ENCODE results near the gene ARHGAP15. TPM values are rescaled to one million over a fixed set of nuclear protein-coding genes. Genes with fewer than 3 reads are reported as not detected.

The ARHGAP15 gene
- total and polyA plus RNA-seq, 7 experiments from 2014 or later = 164 to 311 (median 201) TPM

- Histone ChIP-seq H3K27me3 (ENCODE audit: control insufficient read depth in 2 of 2, insufficient read depth in 2 of 2, low read length in 2 of 2) (no peaks in the 10 kb centered on the region), H3K27ac (ENCODE audit: low read depth, low read length) (no peak overlapping the region), H3K9me3 (ENCODE audit: control insufficient read depth in 2 of 3, low read length in 3 of 3) (no peaks in the 10 kb centered on the region), H3K4me3 (ENCODE audit: low read length) (no peak overlapping the region), H3K36me3 (ENCODE audit: control insufficient read depth in 2 of 3, insufficient read depth in 3 of 3, low read length in 3 of 3) (no peaks in the 10 kb centered on the region), H3K4me1 (ENCODE audit: control insufficient read depth in 2 of 2, insufficient read depth in 2 of 2, low read length in 2 of 2) (no peaks in the 10 kb centered on the region)
- H3K9me3 Mint-ChIP-seq = no peaks in the 10 kb centered on the region
- ATAC-seq (no peak), DNase-seq (no peak)
- H3K4me3 Mint-ChIP-seq = no peak overlapping the region
- ChIA-PET CTCF (no interaction called here), POLR2A (no interaction called here)
- no peaks in the 10 kb centered on the region for H3K27me3 Mint-ChIP-seq
- H3K27ac Mint-ChIP-seq = peak overlapping the region in 1 of 9 donors; percentile 30
- intact Hi-C loops (cut with micrococcal nuclease) = no loop called here
- H3K36me3 Mint-ChIP-seq = peaks cover 0 to 40% (median 25%) of the 10 kb centered on the region in 5 donors
- peaks cover 8 to 54% (median 30%) of the 10 kb centered on the region in 7 donors for H3K4me1 Mint-ChIP-seq
These were observed 340.1 kb downstream of the ARHGAP15 start for GRCh38 chr2:143469323-143469722.

GRCh38 chr2:143471550-143471949, 342.3 kb downstream of the ARHGAP15 start:
- H3K4me3 ChIP-seq (ENCODE audit: low read length) = no peak overlapping the region
- no peak overlapping the region for H3K27ac ChIP-seq (ENCODE audit: low read depth, low read length)
- H3K9me3 ChIP-seq (ENCODE audit: control insufficient read depth in 2 of 3, low read length in 3 of 3) = no peaks in the 10 kb centered on the region
- no peak overlapping the region for H3K4me3 Mint-ChIP-seq
- no peaks in the 10 kb centered on the region for H3K27me3 ChIP-seq (ENCODE audit: control insufficient read depth in 2 of 2, insufficient read depth in 2 of 2, low read length in 2 of 2)
- ChIA-PET CTCF (no interaction called here), POLR2A (interaction anchor here (0.8 kb wide), 1 partner anchor 62 kb away, joined by 3 read pairs; no protein-coding TSS in a partner anchor)
- H3K36me3 ChIP-seq (ENCODE audit: control insufficient read depth in 2 of 3, insufficient read depth in 3 of 3, low read length in 3 of 3) = no peaks in the 10 kb centered on the region
- DNase-seq (no peak), ATAC-seq (no peak)
- H3K36me3 Mint-ChIP-seq = peaks cover 5 to 44% (median 32%) of the 10 kb centered on the region in 5 donors
- intact Hi-C loops (cut with micrococcal nuclease) = no loop called here
- no peaks in the 10 kb centered on the region for H3K27me3 Mint-ChIP-seq
- H3K4me1 Mint-ChIP-seq = peaks cover 13 to 56% (median 35%) of the 10 kb centered on the region in 7 donors
- no peaks in the 10 kb centered on the region for H3K4me1 ChIP-seq (ENCODE audit: control insufficient read depth in 2 of 2, insufficient read depth in 2 of 2, low read length in 2 of 2)
- no peak overlapping the region for H3K27ac Mint-ChIP-seq
- H3K9me3 Mint-ChIP-seq = no peaks in the 10 kb centered on the region

- DNase-seq (no peak), ATAC-seq (no peak)
- peaks cover 17 to 59% (median 43%) of the 10 kb centered on the region in 7 donors for H3K4me1 Mint-ChIP-seq
- peaks cover 5 to 44% (median 29%) of the 10 kb centered on the region in 5 donors for H3K36me3 Mint-ChIP-seq
- peak overlapping the region in 1 of 9 donors; percentile 30 for H3K27ac Mint-ChIP-seq
- H3K4me3 ChIP-seq (ENCODE audit: low read length) = no peak overlapping the region
- ChIA-PET POLR2A (no interaction called here), CTCF (no interaction called here)
- H3K9me3 ChIP-seq (ENCODE audit: control insufficient read depth in 2 of 3, low read length in 3 of 3) = no peaks in the 10 kb centered on the region
- H3K27me3 ChIP-seq (ENCODE audit: control insufficient read depth in 2 of 2, insufficient read depth in 2 of 2, low read length in 2 of 2) = no peaks in the 10 kb centered on the region
- no peaks in the 10 kb centered on the region for H3K4me1 ChIP-seq (ENCODE audit: control insufficient read depth in 2 of 2, insufficient read depth in 2 of 2, low read length in 2 of 2)
- H3K9me3 Mint-ChIP-seq = peaks cover 0 to 1% (median 0%) of the 10 kb centered on the region in 11 donors
- H3K27me3 Mint-ChIP-seq = no peaks in the 10 kb centered on the region
- H3K36me3 ChIP-seq (ENCODE audit: control insufficient read depth in 2 of 3, insufficient read depth in 3 of 3, low read length in 3 of 3) = no peaks in the 10 kb centered on the region
- H3K4me3 Mint-ChIP-seq = no peak overlapping the region
- no peak overlapping the region for H3K27ac ChIP-seq (ENCODE audit: low read depth, low read length)
- intact Hi-C loops (cut with micrococcal nuclease) = no loop called here
These were observed 344.0 kb downstream of the ARHGAP15 start for GRCh38 chr2:143473216-143473615.

GRCh38 chr2:143473820-143474219, 344.6 kb downstream of the ARHGAP15 start:
- Mint-ChIP-seq H3K27me3 (no peaks in the 10 kb centered on the region), H3K27ac (no peak overlapping the region), H3K9me3 (peaks cover 0 to 1% (median 0%) of the 10 kb centered on the region in 11 donors), H3K4me3 (no peak overlapping the region), H3K4me1 (peaks cover 17 to 62% (median 45%) of the 10 kb centered on the region in 7 donors), H3K36me3 (peaks cover 5 to 39% (median 29%) of the 10 kb centered on the region in 5 donors)
- intact Hi-C loops (cut with micrococcal nuclease) = no loop called here
- H3K9me3 ChIP-seq (ENCODE audit: control insufficient read depth in 2 of 3, low read length in 3 of 3) = no peaks in the 10 kb centered on the region
- H3K4me1 ChIP-seq (ENCODE audit: control insufficient read depth in 2 of 2, insufficient read depth in 2 of 2, low read length in 2 of 2) = no peaks in the 10 kb centered on the region
- H3K36me3 ChIP-seq (ENCODE audit: control insufficient read depth in 2 of 3, insufficient read depth in 3 of 3, low read length in 3 of 3) = no peaks in the 10 kb centered on the region
- ChIA-PET POLR2A (no interaction called here), CTCF (no interaction called here)
- H3K4me3 ChIP-seq (ENCODE audit: low read length) = no peak overlapping the region
- H3K27ac ChIP-seq (ENCODE audit: low read depth, low read length) = no peak overlapping the region
- ATAC-seq (no peak), DNase-seq (no peak)
- no peaks in the 10 kb centered on the region for H3K27me3 ChIP-seq (ENCODE audit: control insufficient read depth in 2 of 2, insufficient read depth in 2 of 2, low read length in 2 of 2)

DNA sequence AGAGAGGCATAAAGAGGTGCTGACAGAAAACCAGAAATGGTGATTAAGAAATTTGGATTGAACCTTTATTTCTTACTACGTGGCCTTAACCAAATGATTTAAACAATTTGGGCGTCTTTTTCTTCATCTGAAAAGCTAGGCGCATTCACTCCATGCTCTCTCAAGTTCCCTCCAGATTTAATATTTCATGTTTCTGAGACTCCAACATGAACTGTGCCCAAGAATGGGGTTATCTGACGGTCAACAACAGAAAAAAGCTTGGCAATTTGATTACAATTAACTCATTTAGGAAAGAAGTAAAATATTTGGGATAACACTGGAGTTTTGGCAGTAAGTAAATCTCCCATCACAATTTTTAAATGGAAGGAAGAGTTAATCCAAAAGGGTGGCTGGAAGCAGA, 345.4 kb downstream of the ARHGAP15 start:
- Histone ChIP-seq H3K4me1 (ENCODE audit: control insufficient read depth in 2 of 2, insufficient read depth in 2 of 2, low read length in 2 of 2) (no peaks in the 10 kb centered on the region), H3K4me3 (ENCODE audit: low read length) (no peak overlapping the region), H3K27me3 (ENCODE audit: control insufficient read depth in 2 of 2, insufficient read depth in 2 of 2, low read length in 2 of 2) (no peaks in the 10 kb centered on the region), H3K27ac (ENCODE audit: low read depth, low read length) (no peak overlapping the region), H3K9me3 (ENCODE audit: control insufficient read depth in 2 of 3, low read length in 3 of 3) (no peaks in the 10 kb centered on the region), H3K36me3 (ENCODE audit: control insufficient read depth in 2 of 3, insufficient read depth in 3 of 3, low read length in 3 of 3) (no peaks in the 10 kb centered on the region)
- Mint-ChIP-seq H3K27ac (peak overlapping the region in 1 of 9 donors; percentile 52), H3K4me1 (peaks cover 17 to 69% (median 49%) of the 10 kb centered on the region in 7 donors), H3K27me3 (no peaks in the 10 kb centered on the region), H3K9me3 (peaks cover 0 to 1% (median 0%) of the 10 kb centered on the region in 11 donors), H3K36me3 (peaks cover 5 to 36% (median 29%) of the 10 kb centered on the region in 5 donors), H3K4me3 (no peak overlapping the region)
- CTCF ChIA-PET = no interaction called here
- no peak for DNase-seq
- intact Hi-C loops (cut with micrococcal nuclease) = no loop called here
- POLR2A ChIA-PET = no interaction called here
- no peak for ATAC-seq

DNA sequence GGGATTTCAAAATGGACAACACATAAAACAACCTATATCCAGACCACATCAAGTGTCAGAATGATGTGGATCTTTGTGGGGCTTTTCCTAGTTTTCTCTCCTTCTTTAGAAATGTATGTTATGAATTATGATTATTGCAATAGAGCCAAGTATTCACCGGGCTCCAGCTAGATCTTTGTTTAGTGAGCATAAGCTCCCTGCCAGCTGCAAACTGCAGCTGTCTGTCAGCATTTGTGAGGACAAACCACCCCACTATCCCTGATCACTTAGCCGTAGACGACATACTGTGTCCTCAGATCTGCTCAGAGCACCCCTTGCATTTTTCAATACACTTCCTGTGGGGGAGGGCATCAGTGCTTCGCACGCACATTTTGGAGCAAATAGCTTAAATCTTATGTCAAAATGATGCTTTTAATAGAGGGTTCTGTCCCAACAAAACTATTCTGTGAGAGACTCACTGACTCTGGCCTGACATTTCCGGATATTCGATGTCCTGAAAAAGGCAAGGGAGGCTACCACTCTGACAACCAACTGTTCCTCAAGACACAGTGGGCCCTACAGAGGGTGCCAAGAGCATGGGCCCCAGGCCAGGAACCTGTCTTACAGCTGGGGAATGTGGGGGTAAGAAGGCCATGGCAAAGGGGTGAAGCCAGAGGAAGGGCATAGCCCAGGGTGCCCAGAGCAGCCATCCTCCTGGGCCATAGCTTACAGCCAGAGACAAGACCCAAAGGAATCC, 346.0 kb downstream of the ARHGAP15 start:
- no peak overlapping the region for H3K27ac ChIP-seq (ENCODE audit: low read depth, low read length)
- Mint-ChIP-seq H3K4me3 (no peak overlapping the region), H3K4me1 (peaks cover 17 to 65% (median 49%) of the 10 kb centered on the region in 7 donors), H3K9me3 (peaks cover 0 to 1% (median 0%) of the 10 kb centered on the region in 11 donors), H3K27me3 (no peaks in the 10 kb centered on the region), H3K27ac (peak overlapping the region in 6 of 9 donors; percentile 5 to 84 (median 47)), H3K36me3 (peaks cover 5 to 33% (median 29%) of the 10 kb centered on the region in 5 donors)
- CTCF ChIA-PET = no interaction called here
- no peaks in the 10 kb centered on the region for H3K4me1 ChIP-seq (ENCODE audit: control insufficient read depth in 2 of 2, insufficient read depth in 2 of 2, low read length in 2 of 2)
- POLR2A ChIA-PET = no interaction called here
- no peaks in the 10 kb centered on the region for H3K36me3 ChIP-seq (ENCODE audit: control insufficient read depth in 2 of 3, insufficient read depth in 3 of 3, low read length in 3 of 3)
- ATAC-seq (no peak), DNase-seq (no peak)
- H3K4me3 ChIP-seq (ENCODE audit: low read length) = no peak overlapping the region
- H3K9me3 ChIP-seq (ENCODE audit: control insufficient read depth in 2 of 3, low read length in 3 of 3) = no peaks in the 10 kb centered on the region
- intact Hi-C loops (cut with micrococcal nuclease) = no loop called here
- H3K27me3 ChIP-seq (ENCODE audit: control insufficient read depth in 2 of 2, insufficient read depth in 2 of 2, low read length in 2 of 2) = no peaks in the 10 kb centered on the region

Data from naive thymus-derived CD4-positive, alpha-beta T cell (primary cell).